ENCODE measurements around the gene SLC2A4RG.

Gene SLC2A4RG

GRCh38 chr20:63753381-63753780, 13.8 kb downstream of the SLC2A4RG start:
- no peaks in the 10 kb centered on the region for H3K9me3 ChIP-seq (ENCODE audit: control insufficient read depth in 1 of 2, low read length in 2 of 2)
- no peak overlapping the region for H3K4me3 ChIP-seq (ENCODE audit: low read depth in 1 of 2, low read length in 2 of 2)
- no peaks in the 10 kb centered on the region for H3K4me1 ChIP-seq (ENCODE audit: control insufficient read depth in 1 of 2, insufficient read depth in 2 of 2, low read length in 2 of 2)
- no peaks in the 10 kb centered on the region for H3K27me3 ChIP-seq (ENCODE audit: low read depth, low read length)
- no peak overlapping the region for H3K27ac ChIP-seq (ENCODE audit: low read length)
- peaks cover 0 to 7% of the 10 kb centered on the region in 2 donors for H3K36me3 ChIP-seq (ENCODE audit: control insufficient read depth in 1 of 2, insufficient read depth in 2 of 2, low read length in 2 of 2)

GRCh38 chr20:63754008-63754407, 14.4 kb downstream of the SLC2A4RG start:
- Histone ChIP-seq H3K9me3 (ENCODE audit: control insufficient read depth in 1 of 2, low read length in 2 of 2) (no peaks in the 10 kb centered on the region), H3K4me3 (ENCODE audit: low read depth in 1 of 2, low read length in 2 of 2) (no peak overlapping the region), H3K27me3 (ENCODE audit: low read depth, low read length) (no peaks in the 10 kb centered on the region), H3K27ac (ENCODE audit: low read length) (no peak overlapping the region), H3K36me3 (ENCODE audit: control insufficient read depth in 1 of 2, insufficient read depth in 2 of 2, low read length in 2 of 2) (peaks cover 0 to 7% of the 10 kb centered on the region in 2 donors), H3K4me1 (ENCODE audit: control insufficient read depth in 1 of 2, insufficient read depth in 2 of 2, low read length in 2 of 2) (no peaks in the 10 kb centered on the region)

- peaks cover 0 to 7% of the 10 kb centered on the region in 2 donors for H3K36me3 ChIP-seq (ENCODE audit: control insufficient read depth in 1 of 2, insufficient read depth in 2 of 2, low read length in 2 of 2)
- H3K4me1 ChIP-seq (ENCODE audit: control insufficient read depth in 1 of 2, insufficient read depth in 2 of 2, low read length in 2 of 2) = no peaks in the 10 kb centered on the region
Measured at GRCh38 chr20:63755933-63756647, 16.5 kb downstream of the SLC2A4RG start.

GRCh38 chr20:63756648-63756991, 17.0 kb downstream of the SLC2A4RG start:
- Histone ChIP-seq H3K27ac (ENCODE audit: low read length) (no peak overlapping the region), H3K4me3 (ENCODE audit: low read depth in 1 of 2, low read length in 2 of 2) (no peak overlapping the region), H3K4me1 (ENCODE audit: control insufficient read depth in 1 of 2, insufficient read depth in 2 of 2, low read length in 2 of 2) (no peaks in the 10 kb centered on the region), H3K9me3 (ENCODE audit: control insufficient read depth in 1 of 2, low read length in 2 of 2) (no peaks in the 10 kb centered on the region), H3K36me3 (ENCODE audit: control insufficient read depth in 1 of 2, insufficient read depth in 2 of 2, low read length in 2 of 2) (peaks cover 0 to 7% of the 10 kb centered on the region in 2 donors), H3K27me3 (ENCODE audit: low read depth, low read length) (no peaks in the 10 kb centered on the region)

More at GRCh38 chr20:63755933-63756647, 16.5 kb downstream of the SLC2A4RG start:
- Histone ChIP-seq H3K27ac (ENCODE audit: low read length) (no peak overlapping the region), H3K9me3 (ENCODE audit: control insufficient read depth in 1 of 2, low read length in 2 of 2) (no peaks in the 10 kb centered on the region), H3K4me3 (ENCODE audit: low read depth in 1 of 2, low read length in 2 of 2) (no peak overlapping the region), H3K27me3 (ENCODE audit: low read depth, low read length) (no peaks in the 10 kb centered on the region)

- no peak overlapping the region for H3K27ac ChIP-seq (ENCODE audit: low read length)
- H3K36me3 ChIP-seq (ENCODE audit: control insufficient read depth in 1 of 2, insufficient read depth in 2 of 2, low read length in 2 of 2) = no peaks in the 10 kb centered on the region
- H3K9me3 ChIP-seq (ENCODE audit: control insufficient read depth in 1 of 2, low read length in 2 of 2) = no peaks in the 10 kb centered on the region
- no peaks in the 10 kb centered on the region for H3K4me1 ChIP-seq (ENCODE audit: control insufficient read depth in 1 of 2, insufficient read depth in 2 of 2, low read length in 2 of 2)
- H3K4me3 ChIP-seq (ENCODE audit: low read depth in 1 of 2, low read length in 2 of 2) = no peak overlapping the region
- H3K27me3 ChIP-seq (ENCODE audit: low read depth, low read length) = no peaks in the 10 kb centered on the region
Measured at GRCh38 chr20:63758152-63758551, 18.6 kb downstream of the SLC2A4RG start.

- no peak overlapping the region for H3K27ac ChIP-seq (ENCODE audit: low read length)
- H3K36me3 ChIP-seq (ENCODE audit: control insufficient read depth in 1 of 2, insufficient read depth in 2 of 2, low read length in 2 of 2) = no peaks in the 10 kb centered on the region
- no peak overlapping the region for H3K4me3 ChIP-seq (ENCODE audit: low read depth in 1 of 2, low read length in 2 of 2)
- H3K27me3 ChIP-seq (ENCODE audit: low read depth, low read length) = no peaks in the 10 kb centered on the region
- H3K4me1 ChIP-seq (ENCODE audit: control insufficient read depth in 1 of 2, insufficient read depth in 2 of 2, low read length in 2 of 2) = no peaks in the 10 kb centered on the region
- H3K9me3 ChIP-seq (ENCODE audit: control insufficient read depth in 1 of 2, low read length in 2 of 2) = no peaks in the 10 kb centered on the region
Measured at GRCh38 chr20:63759377-63759901, 19.9 kb downstream of the SLC2A4RG start.

GRCh38 chr20:63765082-63765873, 25.7 kb downstream of the SLC2A4RG start:
- Histone ChIP-seq H3K4me1 (ENCODE audit: control insufficient read depth in 1 of 2, insufficient read depth in 2 of 2, low read length in 2 of 2) (no peaks in the 10 kb centered on the region), H3K27me3 (ENCODE audit: low read depth, low read length) (no peaks in the 10 kb centered on the region), H3K4me3 (ENCODE audit: low read depth in 1 of 2, low read length in 2 of 2) (no peak overlapping the region), H3K36me3 (ENCODE audit: control insufficient read depth in 1 of 2, insufficient read depth in 2 of 2, low read length in 2 of 2) (peaks cover 0 to 8% of the 10 kb centered on the region in 2 donors), H3K9me3 (ENCODE audit: control insufficient read depth in 1 of 2, low read length in 2 of 2) (no peaks in the 10 kb centered on the region), H3K27ac (ENCODE audit: low read length) (no peak overlapping the region)

- Histone ChIP-seq H3K36me3 (ENCODE audit: control insufficient read depth in 1 of 2, insufficient read depth in 2 of 2, low read length in 2 of 2) (peaks cover 0 to 8% of the 10 kb centered on the region in 2 donors), H3K9me3 (ENCODE audit: control insufficient read depth in 1 of 2, low read length in 2 of 2) (no peaks in the 10 kb centered on the region), H3K27ac (ENCODE audit: low read length) (no peak overlapping the region), H3K4me3 (ENCODE audit: low read depth in 1 of 2, low read length in 2 of 2) (no peak overlapping the region), H3K27me3 (ENCODE audit: low read depth, low read length) (no peaks in the 10 kb centered on the region), H3K4me1 (ENCODE audit: control insufficient read depth in 1 of 2, insufficient read depth in 2 of 2, low read length in 2 of 2) (no peaks in the 10 kb centered on the region)
Measured at GRCh38 chr20:63765902-63766301, 26.3 kb downstream of the SLC2A4RG start.

GRCh38 chr20:63766695-63767426, 27.3 kb downstream of the SLC2A4RG start:
- Histone ChIP-seq H3K4me1 (ENCODE audit: control insufficient read depth in 1 of 2, insufficient read depth in 2 of 2, low read length in 2 of 2) (no peaks in the 10 kb centered on the region), H3K36me3 (ENCODE audit: control insufficient read depth in 1 of 2, insufficient read depth in 2 of 2, low read length in 2 of 2) (peaks cover 0 to 8% of the 10 kb centered on the region in 2 donors), H3K27ac (ENCODE audit: low read length) (no peak overlapping the region), H3K27me3 (ENCODE audit: low read depth, low read length) (no peaks in the 10 kb centered on the region), H3K9me3 (ENCODE audit: control insufficient read depth in 1 of 2, low read length in 2 of 2) (no peaks in the 10 kb centered on the region), H3K4me3 (ENCODE audit: low read depth in 1 of 2, low read length in 2 of 2) (no peak overlapping the region)

- no peaks in the 10 kb centered on the region for H3K4me1 ChIP-seq (ENCODE audit: control insufficient read depth in 1 of 2, insufficient read depth in 2 of 2, low read length in 2 of 2)
- peaks cover 0 to 8% of the 10 kb centered on the region in 2 donors for H3K36me3 ChIP-seq (ENCODE audit: control insufficient read depth in 1 of 2, insufficient read depth in 2 of 2, low read length in 2 of 2)
- H3K9me3 ChIP-seq (ENCODE audit: control insufficient read depth in 1 of 2, low read length in 2 of 2) = no peaks in the 10 kb centered on the region
- H3K27ac ChIP-seq (ENCODE audit: low read length) = no peak overlapping the region
- no peak overlapping the region for H3K4me3 ChIP-seq (ENCODE audit: low read depth in 1 of 2, low read length in 2 of 2)
- H3K27me3 ChIP-seq (ENCODE audit: low read depth, low read length) = no peaks in the 10 kb centered on the region
Measured at GRCh38 chr20:63767456-63767855, 27.9 kb downstream of the SLC2A4RG start.

- no peaks in the 10 kb centered on the region for H3K4me1 ChIP-seq (ENCODE audit: control insufficient read depth in 1 of 2, insufficient read depth in 2 of 2, low read length in 2 of 2)
Measured at GRCh38 chr20:63767886-63768285, 28.3 kb downstream of the SLC2A4RG start.

More at GRCh38 chr20:63767886-63768285, 28.3 kb downstream of the SLC2A4RG start:
- peaks cover 0 to 8% of the 10 kb centered on the region in 2 donors for H3K36me3 ChIP-seq (ENCODE audit: control insufficient read depth in 1 of 2, insufficient read depth in 2 of 2, low read length in 2 of 2)
- no peaks in the 10 kb centered on the region for H3K9me3 ChIP-seq (ENCODE audit: control insufficient read depth in 1 of 2, low read length in 2 of 2)
- no peak overlapping the region for H3K4me3 ChIP-seq (ENCODE audit: low read depth in 1 of 2, low read length in 2 of 2)
- H3K27me3 ChIP-seq (ENCODE audit: low read depth, low read length) = no peaks in the 10 kb centered on the region
- no peak overlapping the region for H3K27ac ChIP-seq (ENCODE audit: low read length)
